Activated CD4-positive, alpha-beta T cell treated with anti-CD3 and anti-CD28 coated beads, Interleukin-2, Interleukin-6, amounts not matched to agents 100 ng/mL and 50 ng/mL, durations not matched to agents 16 hours and 8 hours (primary cell): Measurements from ENCODE around the gene IDE.

Source experiments
- DNase-seq: peaks from one replicate; pipeline ENCODE4 v3.0.0-alpha.2; 2020

The IDE gene

DNA sequence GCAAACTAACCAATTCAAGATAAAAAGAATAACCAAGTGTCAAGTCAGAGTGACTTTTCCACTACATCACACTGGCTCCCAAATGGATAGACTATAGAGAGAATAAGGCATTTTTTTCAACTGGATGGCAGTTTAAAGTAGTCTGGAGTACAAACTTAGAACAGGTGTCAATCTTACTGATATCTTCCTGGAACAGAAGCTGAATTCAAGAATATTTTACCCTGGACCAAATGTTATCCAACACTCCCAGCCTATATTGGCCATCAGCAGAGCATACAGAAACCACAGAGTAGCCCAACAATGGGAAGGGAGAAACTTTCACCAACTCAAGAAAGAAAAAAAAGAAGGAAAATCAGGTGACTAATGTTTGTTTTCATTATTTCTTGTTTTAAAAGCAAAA, 11.5 kb downstream of the IDE start:
- no peak for DNase-seq

DNA sequence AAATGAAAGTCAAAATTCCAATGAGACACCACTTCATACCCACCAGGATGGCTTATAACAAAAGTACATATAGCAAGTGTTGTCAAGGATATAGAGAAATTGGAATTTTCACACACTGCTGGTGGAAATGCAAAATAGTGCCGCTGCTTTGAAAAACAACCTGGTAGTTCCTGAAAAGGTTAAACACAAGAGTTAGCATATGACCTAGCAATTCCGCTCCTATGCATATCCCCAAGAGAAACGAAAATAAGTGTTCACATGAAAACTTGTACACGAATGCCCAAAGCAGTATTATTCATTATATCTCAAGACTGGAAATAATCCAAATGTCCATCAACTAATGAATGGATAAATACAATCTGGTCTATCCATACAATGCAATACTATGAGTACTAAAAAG, 14.8 kb downstream of the IDE start:
- DNase-seq, result no peak

DNA sequence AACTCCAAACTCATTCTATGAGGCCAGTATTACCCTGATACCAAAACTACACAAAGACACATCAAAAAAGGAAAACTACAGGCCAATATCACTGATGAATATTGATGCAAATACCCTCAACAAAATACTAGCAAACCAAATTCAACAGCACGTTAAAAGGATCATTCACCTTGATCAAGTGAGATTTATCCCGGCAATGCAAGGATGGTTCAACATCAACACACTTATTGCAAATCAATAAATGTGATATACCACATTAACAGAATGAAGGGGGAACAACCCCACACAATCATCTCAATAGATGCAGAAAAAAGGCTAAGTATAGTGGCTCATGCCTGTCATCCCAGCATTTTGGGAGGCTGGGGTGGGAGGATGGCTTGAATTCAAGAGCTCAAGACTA, 19.9 kb downstream of the IDE start:
- DNase-seq, result no peak

DNA sequence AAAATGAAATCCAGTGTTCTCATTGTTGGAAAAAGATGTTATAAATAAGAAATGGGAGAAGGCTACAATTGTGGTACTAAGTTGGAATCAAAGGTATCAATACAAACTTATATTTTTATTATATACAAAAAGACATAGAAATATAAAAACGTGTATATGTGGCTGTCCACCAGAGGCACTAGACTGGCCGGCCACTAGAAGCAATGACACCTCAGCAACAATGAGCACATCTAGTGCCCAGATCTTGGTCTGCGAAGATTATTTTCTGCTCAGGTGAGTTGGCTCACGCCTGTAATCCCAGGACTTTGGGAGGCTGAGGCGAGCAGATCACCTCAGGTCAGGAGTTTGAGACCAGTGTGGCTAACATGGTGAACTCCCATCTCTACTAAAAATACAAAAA, 21.6 kb downstream of the IDE start:
- DNase-seq, result no peak

DNA sequence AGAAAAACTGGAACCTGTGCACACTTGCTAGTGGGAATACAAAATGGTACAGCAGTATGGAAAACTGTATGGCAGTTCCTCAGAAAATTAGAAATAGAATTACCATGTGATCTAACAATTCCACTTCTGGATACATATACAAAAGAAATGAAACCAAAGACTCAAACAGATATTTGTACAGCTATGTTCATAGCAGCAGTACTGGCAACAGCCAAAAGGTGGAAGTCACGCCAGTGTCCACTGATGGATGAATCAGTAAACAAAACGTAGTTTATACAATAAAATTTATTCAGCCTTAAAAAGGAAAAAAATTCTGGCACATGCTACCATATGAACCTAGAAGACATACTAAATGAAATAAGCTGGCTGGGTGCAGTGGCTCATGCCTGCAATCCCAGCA, 23.0 kb downstream of the IDE start:
- no peak for DNase-seq

DNA sequence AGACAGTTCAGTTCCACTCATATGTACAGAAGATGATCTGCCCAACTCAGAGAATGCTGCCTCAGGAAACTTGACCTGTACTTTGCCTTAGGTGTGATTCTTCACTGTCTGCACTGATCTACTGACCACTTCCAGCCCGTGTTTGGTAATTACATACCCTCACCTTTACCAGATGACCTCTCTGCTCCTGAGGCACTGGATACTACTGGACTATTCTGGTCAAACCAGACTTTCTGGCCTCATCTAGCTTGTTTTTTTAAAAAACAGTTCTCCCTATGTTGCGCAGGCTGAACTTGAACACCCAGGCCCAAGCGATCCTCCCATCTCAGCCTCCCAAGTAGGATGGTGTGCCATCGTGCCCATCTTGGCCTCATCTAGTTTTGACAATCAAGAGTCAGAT, 26.2 kb downstream of the IDE start:
- no peak for DNase-seq

DNA sequence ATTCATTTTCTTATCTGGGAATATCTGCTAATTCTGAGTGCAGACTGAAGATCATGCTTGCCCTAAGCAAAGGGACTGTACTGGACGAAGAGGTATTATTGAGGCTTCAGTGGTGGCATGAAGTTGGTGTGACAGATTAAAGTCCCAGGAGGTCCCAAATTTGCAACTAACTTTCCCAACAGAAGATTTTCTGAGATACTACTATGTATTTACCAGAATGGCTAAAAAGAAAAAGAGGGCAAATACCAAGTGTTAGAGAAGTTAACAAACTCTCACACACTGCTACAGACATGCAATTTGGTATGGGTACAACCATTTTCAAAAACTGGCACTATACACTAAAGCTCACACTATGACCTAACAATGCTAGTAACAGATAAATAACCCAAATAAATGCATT, 28.3 kb downstream of the IDE start:
- DNase-seq, result no peak

DNA sequence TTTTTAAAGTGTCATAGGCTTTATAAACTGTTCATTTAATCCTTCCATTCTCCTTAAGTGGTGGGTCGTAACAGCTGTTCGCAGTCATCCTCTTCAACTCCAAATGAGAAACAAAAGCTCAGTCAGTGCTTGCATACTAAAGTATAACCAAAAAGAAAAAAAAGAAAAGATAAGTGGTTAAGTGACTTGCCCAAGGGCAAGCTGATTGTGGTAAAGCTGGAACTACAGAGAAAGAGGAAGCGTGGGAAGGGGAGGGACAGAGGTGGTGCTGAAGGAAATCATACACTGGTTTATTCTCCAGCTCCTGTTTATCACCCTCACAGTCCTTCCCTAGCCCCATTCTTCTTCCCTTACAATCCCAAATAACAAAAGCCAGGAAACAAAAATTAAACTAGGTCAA, 29.6 kb downstream of the IDE start:
- DNase-seq, result peak; percentile 6

DNA sequence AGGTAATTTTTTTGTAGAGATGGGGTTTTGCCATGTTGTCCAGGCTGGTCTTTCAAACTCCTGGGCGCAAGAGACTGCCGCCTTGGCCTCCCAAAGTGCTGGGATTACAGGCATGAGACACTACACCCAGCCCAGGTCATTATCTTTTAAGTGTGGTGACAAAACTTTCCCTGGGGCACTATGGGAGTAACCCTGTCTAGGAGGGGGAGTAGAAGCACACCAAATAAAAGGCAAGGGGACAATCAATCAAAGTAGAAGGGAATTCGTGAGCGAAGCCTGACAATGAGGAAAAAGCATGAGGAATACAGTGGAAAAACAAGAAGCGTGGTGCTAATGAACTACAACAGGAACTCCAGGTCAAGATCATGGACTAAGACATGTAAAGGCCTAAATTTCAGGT, 31.4 kb downstream of the IDE start:
- no peak for DNase-seq

DNA sequence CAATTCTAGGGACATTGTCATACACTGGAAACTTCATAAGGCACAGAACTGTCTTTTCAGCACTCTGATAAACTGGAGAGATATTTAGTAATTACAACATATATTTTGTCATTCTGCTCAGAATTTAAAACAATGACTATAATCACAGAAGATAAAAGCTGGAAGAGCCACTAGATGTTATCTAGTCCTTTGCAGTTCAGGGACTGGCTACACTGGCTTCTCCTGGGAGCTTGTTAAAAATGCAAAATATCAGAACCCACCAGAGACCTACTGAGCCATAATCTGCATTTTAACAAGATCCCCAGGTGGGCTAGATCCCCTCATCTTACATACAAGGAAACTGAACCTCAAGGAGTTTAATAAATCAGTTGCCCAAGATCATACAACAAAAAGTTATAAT, 32.3 kb downstream of the IDE start:
- no peak for DNase-seq

DNA sequence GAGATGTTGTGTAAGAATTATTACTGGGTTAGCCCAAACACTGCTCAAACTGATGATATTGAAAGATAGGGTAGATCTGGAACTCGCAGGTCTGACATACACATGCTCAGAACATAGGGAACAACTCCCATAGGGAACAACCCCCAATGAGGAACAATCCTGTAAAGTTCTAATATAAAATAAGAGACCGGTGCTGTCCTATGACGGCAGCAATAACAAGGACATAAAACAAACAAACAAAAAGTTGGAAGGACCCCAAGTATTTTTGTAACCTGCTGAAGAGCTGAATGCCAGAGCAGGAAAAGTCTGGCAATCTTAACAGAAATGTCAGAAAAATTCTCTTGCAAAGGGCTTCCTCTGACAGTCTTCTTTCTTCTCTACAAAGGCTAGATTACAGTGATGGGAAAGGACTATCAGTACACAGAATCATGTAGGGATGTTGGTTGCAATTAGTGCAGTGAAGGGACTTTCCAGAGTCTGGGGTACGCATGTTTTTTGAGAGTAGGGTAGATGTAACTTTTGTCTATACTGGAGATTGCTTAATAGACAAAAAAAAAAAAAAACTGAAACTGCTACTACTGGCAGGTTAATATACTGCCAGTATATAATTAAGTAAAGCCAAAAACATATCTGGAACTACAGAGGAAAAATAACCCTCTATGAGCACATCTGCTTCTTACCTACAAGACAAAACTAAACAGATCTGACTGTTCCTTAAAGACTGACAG, 35.5 kb downstream of the IDE start:
- DNase-seq, result no peak

DNA sequence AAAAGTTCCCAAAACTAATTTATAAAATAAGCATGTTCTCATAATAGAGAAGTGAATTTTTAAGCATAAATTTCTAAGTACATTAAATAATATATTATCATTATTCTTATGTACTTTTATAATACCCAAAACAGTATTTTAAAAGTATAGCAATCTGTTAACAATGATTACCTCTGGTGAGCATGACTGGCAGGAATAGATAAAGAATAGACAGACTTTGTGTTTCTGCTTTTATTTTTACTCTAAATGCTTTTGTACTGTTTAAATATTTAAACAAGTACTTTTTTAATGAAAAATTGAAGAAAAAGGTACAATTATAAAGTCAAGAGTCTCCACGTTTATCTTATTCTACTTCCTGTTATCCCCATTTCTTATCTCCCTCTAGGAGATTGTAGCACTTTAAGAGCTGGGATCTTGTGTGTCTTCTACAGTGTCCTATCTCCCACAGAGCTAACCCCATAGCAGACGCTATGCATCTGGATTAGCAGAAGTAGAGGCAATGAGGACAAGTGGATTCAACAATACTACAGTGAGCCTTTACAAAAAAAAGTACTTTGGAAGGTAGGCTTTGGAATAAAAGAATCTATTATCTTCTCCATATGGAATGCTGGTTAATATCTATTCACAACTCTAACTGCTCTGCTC, 42.9 kb downstream of the IDE start:
- DNase-seq, result no peak

DNA sequence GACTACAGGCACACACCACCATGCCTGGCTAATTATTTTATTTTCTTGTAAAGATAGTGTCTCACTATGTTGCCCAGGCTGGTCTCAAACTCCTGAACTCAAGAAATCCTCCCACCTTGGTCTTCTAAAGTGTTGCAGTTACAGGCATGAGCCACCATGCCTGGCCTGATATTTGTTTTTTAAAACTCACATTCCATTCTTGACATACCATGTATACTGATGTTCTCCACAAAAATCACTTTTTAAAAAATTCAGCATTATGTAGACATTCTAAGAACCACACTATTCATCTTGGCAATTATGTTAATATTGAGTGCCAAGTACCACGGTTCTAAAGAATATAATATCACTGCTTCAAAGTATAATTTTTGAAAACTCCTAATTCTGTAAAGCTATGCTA, 43.5 kb downstream of the IDE start:
- DNase-seq, result no peak

DNA sequence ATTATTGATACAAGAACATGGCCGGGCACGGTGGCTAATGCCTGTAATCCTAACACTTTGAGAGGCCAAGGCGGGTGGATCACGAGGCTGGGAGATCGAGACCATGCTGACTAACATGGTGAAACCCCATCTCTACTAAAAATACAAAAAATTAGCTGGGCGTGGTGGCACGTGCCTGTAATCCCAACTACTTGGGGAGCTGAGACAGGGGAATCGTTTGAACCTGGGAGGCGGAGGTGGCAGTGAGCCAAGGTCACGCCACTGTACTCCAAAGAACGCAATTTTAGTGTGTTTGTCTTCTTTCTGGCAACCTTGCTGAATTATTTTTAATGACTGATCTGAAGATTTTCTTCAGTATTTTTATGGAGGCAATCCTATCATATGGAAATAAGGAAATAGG, 46.2 kb downstream of the IDE start:
- DNase-seq, result no peak

DNA sequence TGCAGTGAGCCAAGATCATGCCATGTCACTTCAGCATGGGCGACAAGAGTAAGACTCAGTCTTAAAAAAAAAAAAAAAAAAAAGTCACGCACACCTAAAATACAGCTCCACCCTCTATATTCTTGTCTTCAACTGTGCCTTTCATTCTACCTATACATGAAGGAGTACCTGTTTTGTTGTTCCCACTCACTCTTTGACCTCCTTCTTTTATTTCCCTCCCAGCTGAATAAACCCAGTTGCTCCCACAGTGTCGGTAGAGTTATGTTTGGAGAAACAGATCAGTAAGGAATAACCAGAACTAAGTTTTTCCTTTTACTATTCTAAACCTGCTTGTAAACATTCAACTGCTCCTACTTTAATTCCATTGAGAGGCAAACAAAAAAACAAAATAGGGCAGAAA, 50.3 kb downstream of the IDE start:
- no peak for DNase-seq

DNA sequence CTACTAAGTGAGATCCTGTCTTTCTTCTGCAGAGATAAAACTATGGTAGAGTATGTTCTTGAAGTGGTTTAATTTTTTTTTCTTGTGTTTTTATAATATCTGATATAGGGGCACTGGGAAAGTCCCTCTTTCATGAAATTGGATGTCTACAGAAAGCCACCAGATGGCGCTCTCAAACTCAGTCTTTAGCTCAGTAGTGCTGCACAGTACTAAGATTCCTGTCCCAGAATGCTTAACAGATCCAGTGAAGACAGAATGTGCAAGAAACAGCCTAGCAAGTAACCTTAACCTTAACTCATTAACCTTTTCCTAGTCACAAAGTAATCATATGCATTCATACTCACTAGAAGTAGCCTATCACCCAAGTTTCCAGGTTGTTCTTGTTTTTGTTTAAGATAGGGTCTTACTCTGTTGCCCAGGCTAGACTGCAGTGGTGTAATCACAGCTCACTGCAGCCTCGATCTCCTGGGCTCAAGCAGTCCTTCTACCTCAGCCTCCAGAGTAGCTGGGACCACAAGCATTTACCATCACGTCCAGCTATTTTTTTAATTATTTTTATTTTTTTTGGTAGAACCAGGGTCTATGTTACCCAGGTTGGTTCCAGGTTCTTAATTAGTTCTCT, 56.7 kb downstream of the IDE start:
- DNase-seq, result peak; percentile 70

DNA sequence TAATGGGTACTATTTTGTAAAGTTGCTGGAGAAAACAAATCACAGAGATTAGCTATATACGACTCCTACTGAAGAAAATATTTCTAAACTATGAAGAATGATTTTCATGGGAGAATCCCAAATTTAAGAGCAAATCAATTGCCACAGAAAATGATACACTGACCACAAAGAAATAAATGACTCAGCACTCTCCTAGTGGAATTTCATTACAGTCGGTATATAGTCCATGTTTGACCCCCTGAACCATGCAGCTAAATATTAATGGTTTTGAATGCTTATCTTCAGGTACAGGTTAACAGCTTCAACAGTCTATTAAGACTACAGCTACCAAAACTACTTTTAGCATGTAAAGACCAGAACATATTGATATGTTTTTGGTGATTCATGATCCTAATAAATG, 65.0 kb downstream of the IDE start:
- DNase-seq, result no peak

DNA sequence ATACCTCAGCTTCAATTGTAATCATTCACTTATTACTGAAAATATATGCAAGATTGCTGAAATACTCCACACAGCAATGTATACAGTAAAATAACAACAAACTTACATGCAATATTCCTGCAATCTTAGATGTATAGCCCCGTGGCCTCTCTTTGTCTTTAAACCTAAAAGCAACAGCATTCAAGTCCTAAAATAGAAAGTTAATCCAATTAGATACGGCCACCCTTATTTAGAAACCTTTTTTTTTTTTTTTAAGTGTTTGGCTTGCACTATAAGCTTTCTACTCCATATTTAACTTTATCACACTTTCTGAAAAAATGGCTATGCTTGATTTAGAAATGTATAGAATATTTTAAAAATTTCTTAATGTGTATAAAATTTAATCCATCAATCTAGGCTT, 67.6 kb downstream of the IDE start:
- no peak for DNase-seq

DNA sequence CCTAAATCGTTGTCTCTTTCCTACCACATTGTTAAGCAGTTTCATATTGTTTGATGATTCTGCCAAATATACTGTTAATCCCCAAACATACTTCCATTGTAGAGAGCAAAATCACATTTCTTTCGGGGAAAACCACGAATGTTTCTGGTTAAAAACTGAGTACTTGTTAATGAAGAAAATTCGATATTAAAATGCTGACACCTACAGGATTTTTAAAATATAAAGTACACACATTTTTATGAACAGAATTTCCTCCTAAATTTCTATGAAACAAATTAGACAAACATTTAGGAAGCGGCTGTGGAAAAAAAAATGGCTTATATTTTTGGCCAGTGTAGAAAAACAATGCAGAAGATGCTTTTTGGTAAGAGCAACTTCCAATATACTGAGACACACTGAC, 68.8 kb downstream of the IDE start:
- no peak for DNase-seq

DNA sequence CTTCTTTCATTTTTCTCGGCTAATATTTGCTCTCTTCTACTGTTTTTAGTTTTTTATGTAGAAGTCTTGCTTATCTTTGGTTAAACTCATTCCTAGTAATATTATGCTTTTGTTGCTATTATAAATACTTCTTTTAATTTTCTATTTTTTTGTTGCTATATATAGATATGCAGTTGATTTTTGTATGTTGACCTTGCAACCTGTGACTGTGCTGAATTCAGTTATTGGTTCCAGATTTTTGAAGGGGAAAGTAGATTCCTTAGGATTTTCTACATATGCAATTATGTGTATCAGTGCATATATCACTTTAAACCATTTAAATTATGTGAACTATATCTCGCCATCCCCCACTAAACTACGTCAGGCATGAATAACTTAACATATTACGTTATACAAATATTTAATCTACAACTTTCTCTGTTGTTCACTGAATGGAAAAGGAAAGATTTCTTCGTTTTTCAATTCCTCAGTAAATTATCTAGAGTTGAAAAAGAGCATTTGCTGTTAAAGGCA, 71.5 kb downstream of the IDE start:
- no peak for DNase-seq

DNA sequence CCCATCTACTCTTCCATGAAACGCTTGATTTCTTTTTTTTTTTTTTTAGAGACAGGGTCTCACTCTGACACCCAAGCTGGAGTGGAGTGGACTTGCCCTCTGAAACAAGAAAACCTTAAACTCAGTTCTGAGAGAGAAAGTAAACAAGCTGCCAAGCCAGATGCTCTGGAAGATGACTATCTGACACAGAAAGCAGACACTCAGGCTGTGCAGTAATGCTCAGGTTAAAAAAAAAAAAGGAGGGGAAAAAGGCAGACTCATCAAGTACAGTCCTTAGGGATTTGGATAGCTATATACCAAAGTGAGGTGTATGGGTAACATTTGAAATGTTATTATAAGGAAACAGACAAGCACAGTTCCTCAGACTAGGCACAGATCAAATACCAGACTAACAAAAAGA, 80.5 kb downstream of the IDE start:
- DNase-seq, result no peak

DNA sequence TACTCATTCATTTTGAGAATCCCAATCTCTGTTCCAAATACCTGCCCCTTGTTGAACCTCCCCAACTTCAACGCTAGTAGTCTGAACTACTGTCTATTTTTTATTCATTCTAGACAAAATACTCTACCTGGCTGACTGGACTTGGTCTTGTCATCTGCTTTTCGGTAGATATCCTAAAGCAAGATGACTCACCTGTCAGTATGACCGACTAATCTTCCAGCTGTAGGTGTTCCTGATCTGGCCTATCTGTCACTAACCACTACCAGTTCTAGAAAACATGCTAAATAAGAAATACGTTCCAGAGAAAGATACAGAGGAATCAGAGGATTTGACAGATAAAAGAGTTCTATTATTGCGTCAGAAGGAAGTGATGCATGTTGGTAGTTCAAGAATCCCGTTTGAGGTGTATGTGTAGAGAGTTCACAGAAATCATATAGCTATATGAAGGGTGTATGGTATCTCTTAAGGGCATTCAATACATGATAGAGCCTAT, 81.1 kb downstream of the IDE start:
- DNase-seq, result no peak

DNA sequence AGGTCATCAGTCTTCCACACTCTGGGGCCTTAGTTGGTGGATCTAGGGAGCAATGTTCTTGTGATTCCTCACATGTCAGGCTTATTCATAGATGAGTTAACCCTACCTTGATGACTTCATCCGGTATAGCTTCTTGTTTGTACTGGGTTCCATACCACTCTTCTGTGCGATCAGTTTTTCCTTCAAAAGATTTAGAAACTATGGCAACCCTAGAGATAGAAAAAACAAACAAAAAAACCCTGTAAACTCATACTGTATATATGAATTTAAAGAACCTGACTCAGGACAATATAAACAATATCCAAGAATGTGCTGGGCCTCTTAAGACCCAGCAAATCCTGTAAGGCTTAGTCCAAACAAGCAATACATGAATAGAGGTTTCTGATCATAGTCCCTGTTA, 83.5 kb downstream of the IDE start:
- no peak for DNase-seq

DNA sequence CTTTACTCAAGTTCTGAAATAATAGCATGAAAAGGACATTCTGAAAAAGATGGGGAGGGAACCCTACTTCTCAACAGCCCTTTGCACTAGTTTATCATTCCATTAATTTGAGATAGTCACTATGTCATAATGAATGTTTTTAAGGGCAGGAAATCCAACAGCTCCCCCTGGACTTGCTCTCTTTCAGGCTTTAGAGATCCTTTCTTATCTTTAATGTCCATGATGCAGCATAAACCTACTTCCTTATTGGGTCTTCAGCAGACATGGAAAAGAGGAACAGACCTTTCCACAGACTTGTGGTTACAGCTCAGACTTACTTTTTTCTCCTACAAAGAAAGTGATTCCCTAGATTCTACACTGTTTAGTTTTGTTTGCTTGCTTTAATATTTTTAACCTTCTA, 87.3 kb downstream of the IDE start:
- no peak for DNase-seq
